Progenitor cell of endocrine pancreas (in vitro differentiated cells): ENCODE measurements around the gene MAD1L1. TPM values are rescaled to one million over a fixed set of nuclear protein-coding genes. Genes with fewer than 3 reads are reported as not detected.
"Not testable (repeated sequence)": the region's sequence is repeated elsewhere in the genome, so short reads cannot be mapped to it uniquely, and the experiment has no call there.

ENCODE experiments used
- DNase-seq: peaks from one replicate; pipeline ENCODE4 v3.0.0; 2021; ENCODE audit warnings: low spot score; ENCODE audit not compliant: unreplicated experiment
- H3K27ac Mint-ChIP-seq: 2 replicates; pipeline ENCODE4 v1.8.0; 2021; ENCODE audit warnings: mild to moderate bottlenecking, moderate library complexity, mixed read lengths
- H3K27me3 Mint-ChIP-seq: 2 replicates; pipeline ENCODE4 v1.8.0; 2021; ENCODE audit warnings: mixed read lengths
- H3K36me3 Mint-ChIP-seq: 2 replicates; pipeline ENCODE4 v1.8.0; 2022; ENCODE audit warnings: mixed read lengths; ENCODE audit not compliant: insufficient read depth
- H3K4me1 Mint-ChIP-seq: 2 replicates; pipeline ENCODE4 v1.8.0; 2021; ENCODE audit warnings: low read depth, mixed read lengths
- H3K4me3 Mint-ChIP-seq: 2 replicates; pipeline ENCODE4 v1.8.0; 2021; ENCODE audit warnings: low read depth, mild to moderate bottlenecking, moderate library complexity, mixed read lengths
- H3K9me3 Mint-ChIP-seq: 2 replicates; pipeline ENCODE4 v1.8.0; 2021; ENCODE audit warnings: low read depth, mixed read lengths
- total RNA-seq: library from RNA; stranded (reverse); gene quantifications from 2 replicates; pipeline ENCODE4 v1.2.1, GENCODE V29; 2021
- TF ChIP-seq, protein P1 (sequence below): fragments of 200-600 bp; sonication (generic); IDR thresholded peaks from one replicate; pipeline ENCODE4 v1.5.0; 2021; ENCODE audit warnings: antibody characterized with exemption, mild to moderate bottlenecking; ENCODE audit not compliant: unreplicated experiment

Gene MAD1L1
- total RNA-seq, 1 donor from 2014 or later, result 49.8 TPM

DNA sequence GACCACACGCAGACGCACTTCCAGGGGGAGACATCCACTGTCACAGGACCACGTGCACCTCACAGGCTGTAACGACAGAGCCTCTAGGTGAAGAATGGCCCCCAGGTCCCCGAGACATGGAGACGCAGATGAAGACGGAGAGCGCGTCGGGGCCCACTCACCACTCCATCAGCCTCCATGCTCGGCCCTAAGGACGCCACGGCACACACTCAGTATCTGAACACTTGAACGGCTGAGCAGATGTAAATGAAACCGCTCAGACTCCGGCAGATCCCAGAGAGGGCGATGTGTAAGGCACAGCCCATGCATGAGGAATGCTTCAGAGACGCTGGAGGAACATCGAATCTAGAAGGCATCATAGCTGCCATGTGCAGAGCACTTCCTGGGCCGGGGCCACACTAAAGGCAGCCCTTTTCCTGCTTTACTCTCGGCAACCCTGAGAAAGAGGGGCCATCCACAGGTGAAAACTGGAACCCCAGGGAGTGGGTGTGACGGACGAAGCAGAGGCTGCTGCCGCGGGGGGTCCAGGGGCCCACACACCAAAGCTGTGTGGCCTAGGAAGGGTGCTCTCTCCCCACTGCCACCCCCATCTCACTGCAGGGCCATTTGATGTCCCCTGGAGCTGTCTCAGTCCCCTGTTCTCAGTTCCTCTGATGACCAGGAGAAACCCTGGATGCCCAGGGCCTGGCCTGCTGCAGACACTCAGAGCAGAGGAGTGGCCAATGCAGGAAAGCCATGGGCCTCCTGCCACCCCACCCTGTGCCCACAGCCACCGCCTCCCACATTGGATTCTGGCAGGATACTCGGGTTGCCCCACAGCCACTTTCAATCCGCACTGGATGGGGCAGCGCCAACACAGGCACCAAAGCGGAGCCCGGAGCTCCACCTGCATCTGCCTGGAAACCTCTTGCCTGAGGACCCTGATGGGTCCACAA is 253.8 kb downstream of the MAD1L1 start:
- no peaks in the 10 kb centered on the region for H3K9me3 Mint-ChIP-seq

GRCh38 chr7:1977876-1978441 is 254.8 kb downstream of the MAD1L1 start:
- Mint-ChIP-seq H3K4me3 (no peak overlapping the region), H3K9me3 (no peaks in the 10 kb centered on the region), H3K27ac (no peak overlapping the region), H3K36me3 (peaks cover 23% of the 10 kb centered on the region), H3K27me3 (no peaks in the 10 kb centered on the region), H3K4me1 (no peaks in the 10 kb centered on the region)
- DNase-seq, result no peak
- TF ChIP-seq, protein P1, sequence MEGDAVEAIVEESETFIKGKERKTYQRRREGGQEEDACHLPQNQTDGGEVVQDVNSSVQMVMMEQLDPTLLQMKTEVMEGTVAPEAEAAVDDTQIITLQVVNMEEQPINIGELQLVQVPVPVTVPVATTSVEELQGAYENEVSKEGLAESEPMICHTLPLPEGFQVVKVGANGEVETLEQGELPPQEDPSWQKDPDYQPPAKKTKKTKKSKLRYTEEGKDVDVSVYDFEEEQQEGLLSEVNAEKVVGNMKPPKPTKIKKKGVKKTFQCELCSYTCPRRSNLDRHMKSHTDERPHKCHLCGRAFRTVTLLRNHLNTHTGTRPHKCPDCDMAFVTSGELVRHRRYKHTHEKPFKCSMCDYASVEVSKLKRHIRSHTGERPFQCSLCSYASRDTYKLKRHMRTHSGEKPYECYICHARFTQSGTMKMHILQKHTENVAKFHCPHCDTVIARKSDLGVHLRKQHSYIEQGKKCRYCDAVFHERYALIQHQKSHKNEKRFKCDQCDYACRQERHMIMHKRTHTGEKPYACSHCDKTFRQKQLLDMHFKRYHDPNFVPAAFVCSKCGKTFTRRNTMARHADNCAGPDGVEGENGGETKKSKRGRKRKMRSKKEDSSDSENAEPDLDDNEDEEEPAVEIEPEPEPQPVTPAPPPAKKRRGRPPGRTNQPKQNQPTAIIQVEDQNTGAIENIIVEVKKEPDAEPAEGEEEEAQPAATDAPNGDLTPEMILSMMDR, result no peak

More for the DNA sequence above, 253.8 kb downstream of the MAD1L1 start:
- Mint-ChIP-seq H3K27me3 (no peaks in the 10 kb centered on the region), H3K36me3 (peaks cover 22% of the 10 kb centered on the region), H3K4me1 (peaks cover 7% of the 10 kb centered on the region), H3K27ac (no peak overlapping the region), H3K4me3 (no peak overlapping the region)
- TF ChIP-seq, protein P1, result no peak
- no peak for DNase-seq

GRCh38 chr7:1977059-1977875 is 255.5 kb downstream of the MAD1L1 start:
- Mint-ChIP-seq H3K9me3 (no peaks in the 10 kb centered on the region), H3K27ac (no peak overlapping the region), H3K36me3 (peaks cover 26% of the 10 kb centered on the region)

DNA sequence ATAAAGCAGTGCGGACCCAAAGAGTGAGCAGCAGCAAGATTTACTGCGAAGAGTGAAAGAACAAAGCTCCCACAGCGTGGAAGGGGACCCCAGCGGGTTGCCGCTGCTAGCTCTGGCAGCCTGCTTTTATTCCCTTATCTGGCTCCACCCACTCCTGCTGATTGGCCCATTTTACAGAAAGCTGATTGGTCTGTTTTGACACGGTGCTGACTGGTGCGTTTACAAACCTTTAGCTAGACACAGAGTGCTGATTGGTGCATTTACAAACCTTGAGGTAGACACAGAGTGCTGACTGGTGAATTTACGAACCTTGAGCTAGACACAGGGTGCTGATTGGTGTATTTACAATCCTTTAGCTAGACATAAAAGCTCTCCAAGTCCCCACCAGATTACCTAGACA is 256.2 kb downstream of the MAD1L1 start:
- H3K27me3 Mint-ChIP-seq, H3K9me3 Mint-ChIP-seq, H3K4me1 Mint-ChIP-seq, DNase-seq, H3K27ac Mint-ChIP-seq, H3K4me3 Mint-ChIP-seq: not testable (repeated sequence)
- peaks cover 26% of the 10 kb centered on the region for H3K36me3 Mint-ChIP-seq

More at GRCh38 chr7:1977059-1977875, 255.5 kb downstream of the MAD1L1 start:
- H3K4me1 Mint-ChIP-seq, result no peaks in the 10 kb centered on the region
- DNase-seq, result no peak
- TF ChIP-seq, protein P1, result no peak
- no peaks in the 10 kb centered on the region for H3K27me3 Mint-ChIP-seq
- no peak overlapping the region for H3K4me3 Mint-ChIP-seq

- no peaks in the 10 kb centered on the region for H3K27me3 Mint-ChIP-seq
- no peaks in the 10 kb centered on the region for H3K4me1 Mint-ChIP-seq
- DNase-seq, result no peak
- no peak overlapping the region for H3K4me3 Mint-ChIP-seq
- no peaks in the 10 kb centered on the region for H3K9me3 Mint-ChIP-seq
- TF ChIP-seq, protein P1, result no peak
- no peak overlapping the region for H3K27ac Mint-ChIP-seq
- H3K36me3 Mint-ChIP-seq, result peaks cover 26% of the 10 kb centered on the region
Observed at GRCh38 chr7:1975581-1975980, 257.2 kb downstream of the MAD1L1 start.
